Mononuclear cell (primary cell): ENCODE measurements around the gene TGFBRAP1. TPM values are rescaled to one million over a fixed set of nuclear protein-coding genes. Genes with fewer than 3 reads are reported as not detected.

ENCODE experiments used
- H3K27me3 ChIP-seq: 2 replicates; pipeline ENCODE4 v1.6.0; 2011; ENCODE audit warnings: low read length, control low read depth; ENCODE audit not compliant: insufficient read depth
- H3K4me1 ChIP-seq: 2 replicates; pipeline ENCODE4 v1.5.1; 2011; ENCODE audit warnings: mild to moderate bottlenecking, low read length, control low read depth; ENCODE audit not compliant: insufficient read depth
- H3K4me3 ChIP-seq: 2 replicates; pipeline ENCODE4 v1.5.1; 2011; ENCODE audit warnings: mild to moderate bottlenecking, low read length, moderate library complexity
- H3K9me3 ChIP-seq: 2 replicates; pipeline ENCODE4 v1.5.1; 2011; ENCODE audit warnings: low read depth, mild to moderate bottlenecking, control low read depth, low read length
- total RNA-seq: library from RNA; depleted of rRNA; stranded (reverse); fragments of >200 nt; gene quantifications from one replicate; pipeline ENCODE4 v1.2.3, GENCODE V29; 2012

TGFBRAP1 gene
- 21.5 TPM for total RNA-seq

- H3K9me3 ChIP-seq = no peaks in the 10 kb centered on the region
- peak within 1 kb of the TSS; percentile 67 for H3K4me3 ChIP-seq
- H3K4me1 ChIP-seq = peaks cover 44% of the 10 kb centered on the region
- H3K27me3 ChIP-seq = no peaks in the 10 kb centered on the region
Observed at GRCh38 chr2:105329561-105330495, at the start of gene TGFBRAP1. TSS of gene TGFBRAP1 (minus strand) at chr2:105329735. CDS start at chr2:105308301, 21,434 bp downstream.

- H3K4me1 ChIP-seq = peaks cover 9% of the 10 kb centered on the region
- H3K27me3 ChIP-seq = no peaks in the 10 kb centered on the region
- H3K4me3 ChIP-seq = no peak overlapping the region
- no peaks in the 10 kb centered on the region for H3K9me3 ChIP-seq
Observed at GRCh38 chr2:105378921-105379383, 49.4 kb upstream of the TGFBRAP1 start.

GRCh38 chr2:105378276-105378840 lies 48.8 kb upstream of the TGFBRAP1 start:
- Histone ChIP-seq H3K4me3 (no peak overlapping the region), H3K4me1 (peaks cover 6% of the 10 kb centered on the region), H3K27me3 (no peaks in the 10 kb centered on the region), H3K9me3 (no peaks in the 10 kb centered on the region)

- no peaks in the 10 kb centered on the region for H3K27me3 ChIP-seq
- H3K4me3 ChIP-seq = no peak overlapping the region
- no peaks in the 10 kb centered on the region for H3K9me3 ChIP-seq
- peaks cover 6% of the 10 kb centered on the region for H3K4me1 ChIP-seq
Observed at GRCh38 chr2:105377871-105378270, 48.3 kb upstream of the TGFBRAP1 start.

- Histone ChIP-seq H3K9me3 (no peaks in the 10 kb centered on the region), H3K27me3 (no peaks in the 10 kb centered on the region), H3K4me1 (peaks cover 6% of the 10 kb centered on the region), H3K4me3 (no peak overlapping the region)
Observed at GRCh38 chr2:105376789-105377240, 47.3 kb upstream of the TGFBRAP1 start.

GRCh38 chr2:105376010-105376409 lies 46.5 kb upstream of the TGFBRAP1 start:
- H3K4me1 ChIP-seq = peaks cover 6% of the 10 kb centered on the region
- H3K4me3 ChIP-seq = no peak overlapping the region
- no peaks in the 10 kb centered on the region for H3K27me3 ChIP-seq
- no peaks in the 10 kb centered on the region for H3K9me3 ChIP-seq

- Histone ChIP-seq H3K27me3 (no peaks in the 10 kb centered on the region), H3K4me1 (peaks cover 7% of the 10 kb centered on the region), H3K9me3 (no peaks in the 10 kb centered on the region), H3K4me3 (no peak overlapping the region)
Observed at GRCh38 chr2:105375001-105375561, 45.5 kb upstream of the TGFBRAP1 start.

- Histone ChIP-seq H3K27me3 (no peaks in the 10 kb centered on the region), H3K4me1 (peaks cover 3% of the 10 kb centered on the region), H3K9me3 (no peaks in the 10 kb centered on the region), H3K4me3 (no peak overlapping the region)
Observed at GRCh38 chr2:105373895-105374401, 44.4 kb upstream of the TGFBRAP1 start.

GRCh38 chr2:105373344-105373781 lies 43.8 kb upstream of the TGFBRAP1 start:
- no peaks in the 10 kb centered on the region for H3K27me3 ChIP-seq
- H3K4me3 ChIP-seq = no peak overlapping the region

GRCh38 chr2:105371810-105372209 lies 42.3 kb upstream of the TGFBRAP1 start:
- H3K4me1 ChIP-seq = peaks cover 3% of the 10 kb centered on the region
- H3K27me3 ChIP-seq = no peaks in the 10 kb centered on the region
- no peak overlapping the region for H3K4me3 ChIP-seq
- H3K9me3 ChIP-seq = no peaks in the 10 kb centered on the region

More at GRCh38 chr2:105373344-105373781, 43.8 kb upstream of the TGFBRAP1 start:
- peaks cover 3% of the 10 kb centered on the region for H3K4me1 ChIP-seq
- H3K9me3 ChIP-seq = no peaks in the 10 kb centered on the region

GRCh38 chr2:105371156-105371555 lies 41.6 kb upstream of the TGFBRAP1 start:
- Histone ChIP-seq H3K9me3 (no peaks in the 10 kb centered on the region), H3K27me3 (no peaks in the 10 kb centered on the region), H3K4me3 (no peak overlapping the region), H3K4me1 (peaks cover 3% of the 10 kb centered on the region)

GRCh38 chr2:105369777-105370690 lies 40.5 kb upstream of the TGFBRAP1 start:
- peaks cover 3% of the 10 kb centered on the region for H3K4me1 ChIP-seq
- no peak overlapping the region for H3K4me3 ChIP-seq
- H3K27me3 ChIP-seq = no peaks in the 10 kb centered on the region
- no peaks in the 10 kb centered on the region for H3K9me3 ChIP-seq

GRCh38 chr2:105368759-105369408 lies 39.3 kb upstream of the TGFBRAP1 start:
- Histone ChIP-seq H3K27me3 (no peaks in the 10 kb centered on the region), H3K4me3 (no peak overlapping the region), H3K4me1 (peaks cover 3% of the 10 kb centered on the region), H3K9me3 (no peaks in the 10 kb centered on the region)

GRCh38 chr2:105365206-105365605 lies 35.7 kb upstream of the TGFBRAP1 start:
- Histone ChIP-seq H3K9me3 (no peaks in the 10 kb centered on the region), H3K27me3 (no peaks in the 10 kb centered on the region)

More at GRCh38 chr2:105365206-105365605, 35.7 kb upstream of the TGFBRAP1 start:
- peaks cover 3% of the 10 kb centered on the region for H3K4me1 ChIP-seq
- no peak overlapping the region for H3K4me3 ChIP-seq
